Thoracic aorta (tissue), 2 donors: ENCODE measurements around the gene CDKAL1. TPM values are rescaled to one million over a fixed set of nuclear protein-coding genes. Genes with fewer than 3 reads are reported as not detected.

Source experiments
- ATAC-seq: fragments of 150-250 bp; one replicate; pipeline ENCODE4 v1.8.0; 2017; ENCODE audit warnings: low read depth; ENCODE audit not compliant: insufficient number of reproducible peaks, low FRiP score
- DNase-seq: peaks from one replicate; pipeline ENCODE4 v3.0.0-alpha.2; 2020; ENCODE audit warnings: low spot score
- H3K27ac ChIP-seq, 2 donors: fragments of 200-600 bp; sonication (generic); 1 replicate in 1 of 2; 2 replicates in 1 of 2; pipeline ENCODE4 v1.5.1; 2016; ENCODE audit warnings: mild to moderate bottlenecking in 2 of 2, moderate library complexity in 2 of 2
- H3K27me3 ChIP-seq: fragments of 200-600 bp; sonication (generic); replicated peaks from 2 replicates; pipeline ENCODE4 v1.6.0; 2016; ENCODE audit warnings: mild to moderate bottlenecking; ENCODE audit not compliant: insufficient read depth
- H3K36me3 ChIP-seq: fragments of 200-600 bp; sonication (generic); one replicate; pipeline ENCODE4 v1.5.1; 2016
- H3K4me1 ChIP-seq, 2 donors: fragments of 200-600 bp; sonication (generic); 1 replicate in 1 of 2; 2 replicates in 1 of 2; pipeline versions ENCODE4 v1.5.1 to v1.6.0; 2016; ENCODE audit warnings: low read depth in 2 of 2, mild to moderate bottlenecking in 1 of 2; ENCODE audit not compliant: control insufficient read depth in 1 of 2
- H3K4me3 ChIP-seq: fragments of 200-600 bp; sonication (generic); 2 replicates; pipeline ENCODE4 v1.5.1; 2016; ENCODE audit warnings: mild to moderate bottlenecking
- H3K9me3 ChIP-seq: fragments of 200-600 bp; sonication (generic); 2 replicates; pipeline ENCODE4 v1.5.1; 2016
- CTCF ChIP-seq: fragments of 200-600 bp; sonication (generic); IDR thresholded peaks from one replicate; pipeline ENCODE4 v1.5.1; 2019; ENCODE audit warnings: antibody characterized with exemption
- total RNA-seq, 2 donors: library from RNA; depleted of rRNA; stranded (reverse); fragments of >200 nt; gene quantifications; one replicate each; pipeline versions ENCODE4 v1.1.0 to v1.2.3, GENCODE V29; 2016

Gene CDKAL1
- total RNA-seq, 2 donors from 2014 or later: 8.5 to 14.6 TPM

GRCh38 chr6:21202521-21202920, 668.3 kb downstream of the CDKAL1 start:
- TF ChIP-seq CTCF: no peak
- no peak overlapping the region for H3K4me3 ChIP-seq
- H3K9me3 ChIP-seq: no peaks in the 10 kb centered on the region
- H3K27ac ChIP-seq: no peak overlapping the region
- ATAC-seq (no peak), DNase-seq (no peak)
- H3K36me3 ChIP-seq: peaks cover 6% of the 10 kb centered on the region
- no peaks in the 10 kb centered on the region for H3K27me3 ChIP-seq
- H3K4me1 ChIP-seq: no peaks in the 10 kb centered on the region

GRCh38 chr6:21204951-21205350, 670.7 kb downstream of the CDKAL1 start:
- Histone ChIP-seq H3K36me3 (no peaks in the 10 kb centered on the region), H3K9me3 (no peaks in the 10 kb centered on the region), H3K4me1 (no peaks in the 10 kb centered on the region), H3K27me3 (no peaks in the 10 kb centered on the region), H3K27ac (no peak overlapping the region), H3K4me3 (no peak overlapping the region)
- ATAC-seq (no peak), DNase-seq (no peak)
- no peak for TF ChIP-seq CTCF

- no peak overlapping the region for H3K4me3 ChIP-seq
- no peak for TF ChIP-seq CTCF
- H3K9me3 ChIP-seq: no peaks in the 10 kb centered on the region
- H3K27me3 ChIP-seq: no peaks in the 10 kb centered on the region
- no peak overlapping the region for H3K27ac ChIP-seq
- H3K36me3 ChIP-seq: no peaks in the 10 kb centered on the region
- no peaks in the 10 kb centered on the region for H3K4me1 ChIP-seq
- no peak for DNase-seq
- ATAC-seq: no peak
Measured at GRCh38 chr6:21208081-21208795, 674.0 kb downstream of the CDKAL1 start.

- DNase-seq (no peak), ATAC-seq (no peak)
- no peak for TF ChIP-seq CTCF
- no peak overlapping the region for H3K27ac ChIP-seq
- H3K4me3 ChIP-seq: no peak overlapping the region
- H3K9me3 ChIP-seq: no peaks in the 10 kb centered on the region
- H3K27me3 ChIP-seq: no peaks in the 10 kb centered on the region
- no peaks in the 10 kb centered on the region for H3K4me1 ChIP-seq
- no peaks in the 10 kb centered on the region for H3K36me3 ChIP-seq
Measured at GRCh38 chr6:21208796-21209186, 674.5 kb downstream of the CDKAL1 start.

GRCh38 chr6:21213492-21213891, 679.2 kb downstream of the CDKAL1 start:
- TF ChIP-seq CTCF: no peak
- no peaks in the 10 kb centered on the region for H3K9me3 ChIP-seq
- H3K27ac ChIP-seq: no peak overlapping the region
- H3K36me3 ChIP-seq: no peaks in the 10 kb centered on the region
- ATAC-seq: no peak
- no peak for DNase-seq
- H3K4me3 ChIP-seq: no peak overlapping the region
- no peaks in the 10 kb centered on the region for H3K4me1 ChIP-seq
- H3K27me3 ChIP-seq: no peaks in the 10 kb centered on the region
